Stomach smooth muscle (tissue), 2 donors: ENCODE data around the gene DNAJB6.

ENCODE experiments used
- H3K27ac ChIP-seq: one replicate; pipeline ENCODE4 v1.7.0; 2013; ENCODE audit warnings: mild to moderate bottlenecking, low read length, inconsistent platforms
- H3K27me3 ChIP-seq, 2 donors: one replicate each; pipeline ENCODE4 v1.7.0; 2013; ENCODE audit warnings: low read length in 2 of 2; ENCODE audit not compliant: insufficient read depth in 2 of 2, control insufficient read depth in 1 of 2
- H3K36me3 ChIP-seq, 2 donors: one replicate each; pipeline ENCODE4 v1.7.0; 2013; ENCODE audit warnings: low read length in 2 of 2; ENCODE audit not compliant: control insufficient read depth in 2 of 2, insufficient read depth in 2 of 2
- H3K4me1 ChIP-seq: one replicate; pipeline ENCODE4 v1.7.0; 2013; ENCODE audit warnings: low read length; ENCODE audit not compliant: control insufficient read depth, insufficient read depth
- H3K4me3 ChIP-seq, 2 donors: one replicate each; pipeline ENCODE4 v1.7.0; 2013; ENCODE audit warnings: low read length in 2 of 2
- H3K9ac ChIP-seq, 2 donors: one replicate each; pipeline ENCODE4 v1.7.0; 2013; ENCODE audit warnings: low read length in 2 of 2, mild to moderate bottlenecking in 1 of 2
- H3K9me3 ChIP-seq, 2 donors: one replicate each; pipeline ENCODE4 v1.7.0; 2013; ENCODE audit warnings: low read length in 2 of 2; ENCODE audit not compliant: control insufficient read depth in 2 of 2
- donor health status: healthy.
- donor health status: Pancreatic carcinoma.

The DNAJB6 gene

GRCh38 chr7:157431951-157432540, 95.2 kb downstream of the DNAJB6 start:
- Histone ChIP-seq H3K4me3 (peak overlapping the region in 1 of 2 donors; percentile 64), H3K9me3 (no peaks in the 10 kb centered on the region), H3K27me3 (no peaks in the 10 kb centered on the region), H3K9ac (no peak overlapping the region), H3K4me1 (peaks cover 8% of the 10 kb centered on the region), H3K27ac (no peak overlapping the region), H3K36me3 (no peaks in the 10 kb centered on the region)

DNA sequence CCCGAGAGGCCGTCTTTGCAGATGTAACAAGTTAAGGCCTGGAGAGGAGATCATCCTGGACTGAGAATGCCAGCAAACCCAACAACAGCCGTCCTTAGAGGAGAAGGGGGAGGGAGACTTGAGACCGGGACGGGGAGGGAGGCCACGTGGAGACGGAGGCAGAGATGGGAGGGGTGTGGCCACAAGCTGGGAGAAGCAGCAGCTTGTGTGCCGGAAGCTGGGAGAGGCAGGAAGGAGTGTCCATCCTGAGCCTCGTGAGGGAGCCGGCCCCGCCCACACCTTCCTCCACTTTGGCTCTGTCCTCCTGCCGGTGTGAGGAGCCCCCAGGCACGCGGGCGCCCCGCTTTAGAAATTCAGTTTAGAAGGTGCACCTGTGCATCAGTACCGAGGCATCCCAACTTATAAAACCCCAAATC, 95.7 kb downstream of the DNAJB6 start:
- Histone ChIP-seq H3K27ac (no peak overlapping the region), H3K4me1 (peaks cover 8% of the 10 kb centered on the region), H3K36me3 (no peaks in the 10 kb centered on the region), H3K9me3 (no peaks in the 10 kb centered on the region), H3K27me3 (no peaks in the 10 kb centered on the region), H3K9ac (no peak overlapping the region), H3K4me3 (peak overlapping the region in 1 of 2 donors; percentile 64)

DNA sequence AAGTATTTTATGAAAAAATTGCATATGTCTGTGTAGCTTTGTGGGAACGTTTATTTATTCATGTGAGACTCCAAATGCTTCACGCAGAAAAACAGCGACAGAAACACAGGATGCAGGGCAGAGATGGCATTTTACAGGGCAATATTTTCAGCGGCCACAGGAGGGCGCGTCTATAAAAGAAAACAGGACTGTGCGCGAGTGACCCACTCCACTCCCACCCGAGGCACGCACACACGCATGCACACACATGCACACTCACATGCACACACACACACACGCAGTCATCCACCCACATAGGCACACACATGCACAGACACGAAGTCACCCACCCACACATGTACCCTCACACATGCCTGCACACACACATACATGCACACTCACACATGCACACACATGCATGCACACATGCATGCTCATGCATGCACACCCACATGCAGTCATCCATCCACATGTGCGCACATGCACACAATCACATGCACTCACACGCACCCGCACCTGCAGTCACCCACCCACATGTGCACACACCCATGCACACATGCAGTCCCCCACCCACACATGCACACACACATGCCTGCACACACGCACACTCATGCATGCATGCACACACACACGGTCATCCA, 96.3 kb downstream of the DNAJB6 start:
- Histone ChIP-seq H3K9me3 (no peaks in the 10 kb centered on the region), H3K27ac (no peak overlapping the region), H3K36me3 (no peaks in the 10 kb centered on the region), H3K4me1 (peaks cover 8% of the 10 kb centered on the region), H3K27me3 (no peaks in the 10 kb centered on the region), H3K9ac (no peak overlapping the region), H3K4me3 (peak overlapping the region in 1 of 2 donors; percentile 64)

DNA sequence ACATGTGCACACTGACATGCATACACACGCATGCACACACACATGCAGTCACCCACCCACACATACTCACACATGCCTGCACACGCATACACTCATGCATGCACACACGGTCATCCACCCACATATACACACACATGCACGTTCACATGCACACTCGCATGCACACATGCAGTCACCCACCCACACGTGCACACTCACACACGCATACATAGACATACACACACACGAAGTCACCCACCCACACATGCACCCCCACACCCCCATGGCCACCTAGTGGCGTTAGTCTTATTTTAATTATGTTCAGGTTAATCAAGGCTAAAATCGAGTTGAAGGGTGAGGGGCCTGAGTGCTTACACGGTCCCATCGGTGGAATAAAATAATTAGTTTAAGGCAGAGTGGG, 96.8 kb downstream of the DNAJB6 start:
- Histone ChIP-seq H3K4me1 (peaks cover 8% of the 10 kb centered on the region), H3K36me3 (no peaks in the 10 kb centered on the region), H3K9ac (no peak overlapping the region), H3K27me3 (no peaks in the 10 kb centered on the region), H3K27ac (no peak overlapping the region), H3K9me3 (no peaks in the 10 kb centered on the region), H3K4me3 (no peak overlapping the region)

DNA sequence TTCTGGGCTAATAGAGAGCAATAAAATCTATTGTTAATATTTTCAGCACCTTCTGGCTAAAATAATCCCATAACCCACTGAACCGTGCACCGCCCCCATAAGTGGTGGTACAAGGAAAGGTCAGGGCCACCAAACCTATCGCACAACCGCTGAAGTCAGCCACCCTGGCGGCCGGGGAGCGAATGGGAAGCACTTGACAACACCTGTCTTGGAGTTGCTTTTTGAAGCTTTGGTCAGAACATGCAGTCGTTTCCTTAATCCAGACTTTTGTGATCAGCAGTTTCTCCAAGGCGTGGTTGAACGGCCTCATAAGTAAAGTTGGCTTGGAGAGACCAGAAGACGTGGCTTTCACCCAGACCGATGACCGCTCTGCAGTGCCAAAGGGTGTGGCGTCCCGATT, 97.4 kb downstream of the DNAJB6 start:
- no peaks in the 10 kb centered on the region for H3K9me3 ChIP-seq

GRCh38 chr7:157434701-157435100, 97.9 kb downstream of the DNAJB6 start:
- Histone ChIP-seq H3K27ac (no peak overlapping the region), H3K4me1 (peaks cover 8% of the 10 kb centered on the region), H3K4me3 (no peak overlapping the region), H3K27me3 (no peaks in the 10 kb centered on the region), H3K36me3 (no peaks in the 10 kb centered on the region), H3K9ac (no peak overlapping the region), H3K9me3 (no peaks in the 10 kb centered on the region)

More for the DNA sequence above, 97.4 kb downstream of the DNAJB6 start:
- Histone ChIP-seq H3K4me1 (peaks cover 8% of the 10 kb centered on the region), H3K27me3 (no peaks in the 10 kb centered on the region), H3K27ac (no peak overlapping the region), H3K36me3 (no peaks in the 10 kb centered on the region), H3K9ac (no peak overlapping the region), H3K4me3 (no peak overlapping the region)

DNA sequence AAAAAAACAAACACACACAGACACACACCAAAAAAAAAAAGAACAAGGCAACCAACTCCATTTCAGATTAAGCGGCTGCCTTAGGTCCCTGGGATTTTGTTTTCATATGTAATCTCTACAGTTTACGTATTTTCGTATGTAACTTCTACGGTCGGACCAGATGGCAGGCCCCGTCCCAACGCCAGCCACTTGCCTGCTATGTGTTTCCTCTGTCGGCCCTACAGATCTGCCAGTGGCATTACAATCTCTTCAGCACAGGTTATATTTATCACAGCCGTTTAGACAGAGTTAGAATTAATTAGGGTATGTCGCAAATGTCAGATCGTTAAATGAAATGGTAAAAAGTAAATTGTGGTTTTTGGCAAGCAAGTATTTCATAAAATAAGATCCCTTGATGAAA, 99.3 kb downstream of the DNAJB6 start:
- Histone ChIP-seq H3K9ac (no peak overlapping the region), H3K36me3 (no peaks in the 10 kb centered on the region), H3K4me1 (peaks cover 8% of the 10 kb centered on the region), H3K9me3 (no peaks in the 10 kb centered on the region), H3K27ac (no peak overlapping the region), H3K4me3 (no peak overlapping the region), H3K27me3 (no peaks in the 10 kb centered on the region)

GRCh38 chr7:157436763-157437480, 100.1 kb downstream of the DNAJB6 start:
- H3K4me3 ChIP-seq, result no peak overlapping the region
- no peaks in the 10 kb centered on the region for H3K36me3 ChIP-seq
- H3K9me3 ChIP-seq, result no peaks in the 10 kb centered on the region
- H3K9ac ChIP-seq, result no peak overlapping the region
- no peak overlapping the region for H3K27ac ChIP-seq
- H3K27me3 ChIP-seq, result no peaks in the 10 kb centered on the region
- H3K4me1 ChIP-seq, result peaks cover 8% of the 10 kb centered on the region

- peaks cover 4% of the 10 kb centered on the region for H3K4me1 ChIP-seq
- no peak overlapping the region for H3K4me3 ChIP-seq
- no peak overlapping the region for H3K27ac ChIP-seq
- no peaks in the 10 kb centered on the region for H3K27me3 ChIP-seq
- H3K36me3 ChIP-seq, result no peaks in the 10 kb centered on the region
- H3K9ac ChIP-seq, result no peak overlapping the region
- no peaks in the 10 kb centered on the region for H3K9me3 ChIP-seq
These were observed 100.8 kb downstream of the DNAJB6 start for GRCh38 chr7:157437519-157438061.

- Histone ChIP-seq H3K4me1 (no peaks in the 10 kb centered on the region), H3K9me3 (no peaks in the 10 kb centered on the region), H3K9ac (no peak overlapping the region), H3K4me3 (no peak overlapping the region), H3K27ac (no peak overlapping the region), H3K36me3 (no peaks in the 10 kb centered on the region), H3K27me3 (no peaks in the 10 kb centered on the region)
These were observed 101.6 kb downstream of the DNAJB6 start for GRCh38 chr7:157438121-157439025.
